Trophoblast cell (in vitro differentiated cells and primary cell): Measurements from ENCODE around the gene RIPOR3.
A peak's percentile ranks its signal among the peaks of the same experiment; 100 is the strongest.
"Not testable (repeated sequence)": the region's sequence is repeated elsewhere in the genome, so short reads cannot be mapped to it uniquely, and the experiment has no call there.

ENCODE experiments used
- DNase-seq, 2 donors: peaks; one replicate each; pipeline ENCODE4 v3.0.0-alpha.2; 2016
- H2AFZ ChIP-seq: 2 replicates; pipeline ENCODE4 v1.6.1; 2013; ENCODE audit warnings: low read length, moderate library complexity, mild to moderate bottlenecking; ENCODE audit not compliant: insufficient read depth, poor library complexity
- H2AK5ac ChIP-seq: 2 replicates; pipeline ENCODE4 v1.6.1; 2013; ENCODE audit warnings: mild to moderate bottlenecking, low read length
- H2BK120ac ChIP-seq: 2 replicates; pipeline ENCODE4 v1.6.1; 2013; ENCODE audit warnings: low read length, mild to moderate bottlenecking, moderate library complexity; ENCODE audit not compliant: insufficient read depth, poor library complexity
- H2BK12ac ChIP-seq: 2 replicates; pipeline ENCODE4 v1.6.1; 2013; ENCODE audit warnings: mild to moderate bottlenecking, low read length, moderate library complexity
- H2BK5ac ChIP-seq: 2 replicates; pipeline ENCODE4 v1.6.1; 2013; ENCODE audit warnings: low read length, low read depth, moderate library complexity, mild to moderate bottlenecking; ENCODE audit not compliant: poor library complexity
- H3K14ac ChIP-seq: 2 replicates; pipeline ENCODE4 v1.6.1; 2013; ENCODE audit warnings: mild to moderate bottlenecking, low read length
- H3K18ac ChIP-seq: 2 replicates; pipeline ENCODE4 v1.6.1; 2013; ENCODE audit warnings: mild to moderate bottlenecking, low read length
- H3K23ac ChIP-seq: 2 replicates; pipeline ENCODE4 v1.6.1; 2013; ENCODE audit warnings: low read length
- H3K27ac ChIP-seq: 2 replicates; pipeline ENCODE4 v1.5.1; 2013; ENCODE audit warnings: low read depth, mild to moderate bottlenecking, inconsistent platforms, low read length, moderate library complexity
- H3K27me3 ChIP-seq: 2 replicates; pipeline ENCODE4 v1.6.1; 2013; ENCODE audit warnings: inconsistent platforms, mild to moderate bottlenecking, low read length, moderate library complexity; ENCODE audit not compliant: insufficient read depth
- H3K36me3 ChIP-seq, 2 experiments: 1 replicate in 1 of 2; 2 replicates in 1 of 2; pipeline ENCODE4 v1.6.1; 2013; ENCODE audit warnings: low read length in 2 of 2, mild to moderate bottlenecking in 2 of 2, moderate library complexity in 1 of 2; ENCODE audit not compliant: insufficient read depth in 2 of 2, control insufficient read depth in 1 of 2
- H3K4ac ChIP-seq: 2 replicates; pipeline ENCODE4 v1.6.1; 2013; ENCODE audit warnings: low read depth, mild to moderate bottlenecking, low read length, moderate library complexity
- H3K4me1 ChIP-seq, 2 experiments: 1 replicate in 1 of 2; 2 replicates in 1 of 2; pipeline ENCODE4 v1.6.1; 2013; ENCODE audit warnings: low read length in 2 of 2, mild to moderate bottlenecking in 2 of 2, moderate library complexity in 1 of 2; ENCODE audit not compliant: insufficient read depth in 2 of 2, control insufficient read depth in 1 of 2
- H3K4me2 ChIP-seq: 2 replicates; pipeline ENCODE4 v1.6.1; 2013; ENCODE audit warnings: inconsistent platforms, mild to moderate bottlenecking, low read length, moderate library complexity
- H3K4me3 ChIP-seq: 2 replicates; pipeline ENCODE4 v1.5.1; 2013; ENCODE audit warnings: mild to moderate bottlenecking, low read depth, low read length, inconsistent platforms
- H3K79me1 ChIP-seq: one replicate; pipeline ENCODE4 v1.6.1; 2013; ENCODE audit warnings: low read length
- H3K79me2 ChIP-seq: 2 replicates; pipeline ENCODE4 v1.6.1; 2013; ENCODE audit warnings: low read length, mild to moderate bottlenecking; ENCODE audit not compliant: control insufficient read depth, insufficient read depth, poor library complexity
- H3K9ac ChIP-seq: 2 replicates; pipeline ENCODE4 v1.6.1; 2013; ENCODE audit warnings: mild to moderate bottlenecking, low read length
- H3K9me3 ChIP-seq: 2 replicates; pipeline ENCODE4 v1.6.1; 2013; ENCODE audit warnings: low read depth, mild to moderate bottlenecking, control low read depth, inconsistent platforms, low read length; ENCODE audit not compliant: insufficient read depth
- H4K12ac ChIP-seq: 2 replicates; pipeline ENCODE4 v1.6.1; 2013; ENCODE audit warnings: low read depth, mild to moderate bottlenecking, low read length, moderate library complexity
- H4K8ac ChIP-seq: 2 replicates; pipeline ENCODE4 v1.6.1; 2013; ENCODE audit warnings: low read depth, mild to moderate bottlenecking, low read length, moderate library complexity
- H4K91ac ChIP-seq: one replicate; pipeline ENCODE4 v1.6.1; 2013; ENCODE audit warnings: low read depth, mild to moderate bottlenecking, low read length, moderate library complexity
- WGBS: extraction: QIAGEN DNeasy Blood & Tissue Kit; methylation state at CpG from one replicate; pipeline ENCODE4 v1.1.7; 2013; ENCODE audit warnings: missing lambda C conversion rate; ENCODE audit not compliant: insufficient read length, insufficient coverage; ENCODE audit errors: extremely low coverage; 5-methylcytosine and 5-hydroxymethylcytosine counted together

RIPOR3 gene

GRCh38 chr20:50715694-50716093 lies 24.4 kb upstream of the RIPOR3 start:
- no peak overlapping the region for H4K91ac ChIP-seq
- H3K79me2 ChIP-seq = no peaks in the 10 kb centered on the region
- no peak overlapping the region for H4K12ac ChIP-seq
- no peak overlapping the region for H2BK120ac ChIP-seq
- no CpG with 5 or more reads among the region's 3 CpGs for WGBS
- H2BK12ac ChIP-seq = no peak overlapping the region
- H3K9me3 ChIP-seq = no peaks in the 10 kb centered on the region
- H2BK5ac ChIP-seq = no peak overlapping the region
- H3K9ac ChIP-seq = no peak overlapping the region
- H3K27ac ChIP-seq = no peak overlapping the region
- no peak overlapping the region for H3K23ac ChIP-seq
- H2AFZ ChIP-seq = no peak overlapping the region
- peaks cover 4 to 12% of the 10 kb centered on the region in 2 experiments for H3K4me1 ChIP-seq
- no peak overlapping the region for H2AK5ac ChIP-seq
- H4K8ac ChIP-seq = no peak overlapping the region
- DNase-seq = peak; percentile 84 to 97
- H3K27me3 ChIP-seq = no peaks in the 10 kb centered on the region
- H3K4me2 ChIP-seq = no peak overlapping the region
- H3K18ac ChIP-seq = no peak overlapping the region
- peaks cover 2% of the 10 kb centered on the region for H3K79me1 ChIP-seq
- H3K4me3 ChIP-seq = no peak overlapping the region
- H3K4ac ChIP-seq = no peak overlapping the region
- no peak overlapping the region for H3K14ac ChIP-seq
- no peaks in the 10 kb centered on the region for H3K36me3 ChIP-seq

GRCh38 chr20:50714426-50714825 lies 23.1 kb upstream of the RIPOR3 start:
- H3K18ac ChIP-seq, H3K79me2 ChIP-seq, H2AK5ac ChIP-seq, H3K9ac ChIP-seq, DNase-seq, H3K14ac ChIP-seq, H4K12ac ChIP-seq, H3K27me3 ChIP-seq, H3K9me3 ChIP-seq, H3K79me1 ChIP-seq, H2BK120ac ChIP-seq, H2BK12ac ChIP-seq, H3K4me2 ChIP-seq, H4K91ac ChIP-seq, H3K27ac ChIP-seq, H3K4ac ChIP-seq, H3K23ac ChIP-seq, H3K4me3 ChIP-seq, H4K8ac ChIP-seq, H3K36me3 ChIP-seq, H2BK5ac ChIP-seq, H2AFZ ChIP-seq: not testable (repeated sequence)
- H3K4me1 ChIP-seq = peaks cover 9 to 17% of the 10 kb centered on the region in 2 experiments
- no CpG with 5 or more reads among the region's 12 CpGs for WGBS

DNA sequence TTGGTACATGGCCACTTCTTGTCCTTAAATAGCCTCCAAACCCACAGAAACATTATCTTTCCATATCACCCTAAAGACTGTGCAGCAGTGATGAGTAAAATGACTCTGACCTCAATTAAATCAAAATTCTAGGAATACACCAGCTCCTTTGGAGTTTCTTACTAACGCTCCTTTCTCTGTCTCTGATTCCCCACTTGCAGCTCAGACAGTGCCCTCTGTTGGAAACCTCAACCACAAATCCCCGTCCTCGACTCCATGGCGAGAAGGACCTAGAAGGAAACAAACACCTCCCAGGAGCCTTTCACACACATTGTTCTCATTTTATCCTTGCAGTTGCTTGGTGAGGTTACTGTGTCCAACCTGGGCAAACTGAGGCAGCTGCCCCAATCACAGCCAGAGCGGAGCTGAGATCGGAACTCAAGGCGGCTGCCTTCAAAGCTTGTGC lies 22.3 kb upstream of the RIPOR3 start:
- Histone ChIP-seq H3K27ac (no peak overlapping the region), H3K27me3 (no peaks in the 10 kb centered on the region), H4K12ac (no peak overlapping the region), H2BK12ac (no peak overlapping the region), H3K36me3 (no peaks in the 10 kb centered on the region), H4K91ac (no peak overlapping the region), H3K4ac (no peak overlapping the region), H3K9ac (no peak overlapping the region), H3K79me2 (no peaks in the 10 kb centered on the region), H2AFZ (no peak overlapping the region), H2BK120ac (no peak overlapping the region), H3K79me1 (peaks cover 4% of the 10 kb centered on the region), H3K9me3 (no peaks in the 10 kb centered on the region), H3K18ac (no peak overlapping the region), H3K4me3 (no peak overlapping the region), H4K8ac (no peak overlapping the region), H3K14ac (no peak overlapping the region), H3K4me2 (no peak overlapping the region), H3K23ac (no peak overlapping the region), H2AK5ac (no peak overlapping the region), H2BK5ac (no peak overlapping the region), H3K4me1 (peaks cover 9 to 17% of the 10 kb centered on the region in 2 experiments)
- WGBS = no CpG with 5 or more reads among the region's 7 CpGs
- DNase-seq = peak; percentile 35 to 47

DNA sequence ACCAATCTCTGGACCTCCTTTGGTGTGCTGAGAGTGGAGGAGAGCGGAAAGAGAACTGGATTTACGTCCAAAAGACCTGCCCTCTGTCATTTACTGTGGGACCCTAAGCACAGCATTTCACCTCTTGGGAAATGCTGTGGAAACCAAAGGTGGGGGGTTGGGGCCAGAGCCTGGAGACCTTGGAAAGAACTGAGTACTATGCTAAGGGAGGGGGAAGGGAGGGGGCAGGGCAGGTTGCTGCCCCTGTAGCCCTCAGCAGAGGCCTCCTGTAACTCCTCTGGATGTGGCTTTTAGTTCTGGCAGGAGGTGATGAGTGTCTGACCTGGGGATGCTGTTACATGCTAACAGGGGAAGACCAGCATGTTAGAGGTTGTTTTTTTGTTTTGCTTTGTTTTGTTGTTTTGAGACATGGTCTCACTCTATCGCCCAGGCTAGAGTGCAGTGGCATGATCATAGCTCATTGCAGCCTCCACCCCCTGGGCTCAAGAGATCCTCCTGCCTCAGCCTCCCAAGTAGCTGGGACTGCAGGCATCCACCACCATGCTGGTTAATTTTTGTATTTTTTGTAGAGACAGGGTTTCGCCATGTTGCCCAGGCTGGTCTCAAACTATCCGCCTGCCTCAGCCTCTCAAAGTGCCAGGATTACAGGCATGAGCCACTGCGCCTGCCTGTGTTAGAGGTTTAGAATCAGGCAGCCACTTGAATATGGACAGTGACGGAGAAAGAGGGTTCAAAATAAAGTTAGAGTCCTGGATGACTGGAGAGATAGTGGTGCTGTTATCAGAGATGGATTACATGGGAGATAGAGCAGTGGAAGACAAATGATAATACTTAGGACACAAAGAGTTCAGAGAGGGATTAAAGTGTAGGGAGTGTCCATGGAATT lies 21.7 kb upstream of the RIPOR3 start:
- no CpG with 5 or more reads among the region's 7 CpGs for WGBS

More for the DNA sequence above, 21.7 kb upstream of the RIPOR3 start:
- no peaks in the 10 kb centered on the region for H3K27me3 ChIP-seq
- H3K27ac ChIP-seq = no peak overlapping the region
- no peak overlapping the region for H2AK5ac ChIP-seq
- H4K8ac ChIP-seq = no peak overlapping the region
- no peak overlapping the region for H3K4ac ChIP-seq
- H2BK5ac ChIP-seq = no peak overlapping the region
- no peak overlapping the region for H3K23ac ChIP-seq
- no peak overlapping the region for H4K12ac ChIP-seq
- H3K79me2 ChIP-seq = no peaks in the 10 kb centered on the region
- no peak overlapping the region for H2AFZ ChIP-seq
- peaks cover 4% of the 10 kb centered on the region for H3K79me1 ChIP-seq
- no peaks in the 10 kb centered on the region for H3K9me3 ChIP-seq
- H4K91ac ChIP-seq = no peak overlapping the region
- no peak for DNase-seq
- no peaks in the 10 kb centered on the region for H3K36me3 ChIP-seq
- H2BK12ac ChIP-seq = no peak overlapping the region
- no peak overlapping the region for H2BK120ac ChIP-seq
- no peak overlapping the region for H3K9ac ChIP-seq
- H3K14ac ChIP-seq = no peak overlapping the region
- no peak overlapping the region for H3K18ac ChIP-seq
- peaks cover 9 to 17% of the 10 kb centered on the region in 2 experiments for H3K4me1 ChIP-seq
- no peak overlapping the region for H3K4me2 ChIP-seq
- H3K4me3 ChIP-seq = no peak overlapping the region
